Measurements from ENCODE around the gene CCDC8. TPM values are rescaled to one million over a fixed set of nuclear protein-coding genes. Genes with fewer than 3 reads are reported as not detected.

The CCDC8 gene
- total and polyA plus RNA-seq, 10 donors, result 0.46 to 4.4 (median 2.5) TPM

DNA sequence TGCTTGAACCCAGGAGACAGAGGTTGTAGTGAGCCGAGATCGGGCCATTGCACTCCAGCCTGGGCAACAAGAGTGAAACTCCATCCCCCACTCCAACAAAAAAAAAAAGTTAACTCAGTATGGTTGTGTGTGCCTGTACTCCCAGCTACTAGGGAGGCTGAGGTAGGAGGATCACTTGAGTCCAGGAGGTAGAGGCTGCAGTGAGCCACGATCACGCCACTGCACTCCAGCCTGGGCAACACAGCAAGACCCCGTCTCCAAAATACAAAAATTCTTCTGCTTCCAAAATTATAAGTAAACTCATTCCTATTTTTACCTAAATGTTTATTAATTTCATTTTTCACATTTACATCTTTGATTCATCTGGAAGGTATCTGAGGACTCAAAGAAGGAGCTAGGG lies 43.6 kb upstream of the CCDC8 start:
- Histone ChIP-seq H3K4me1 (no peaks in the 10 kb centered on the region), H3K36me3 (no peaks in the 10 kb centered on the region), H3K4me3 (no peak overlapping the region), H3K9me3 (no peaks in the 10 kb centered on the region), H3K27me3 (replicated peaks in 1 of 7) (peaks cover 0 to 50% (median 0%) of the 10 kb centered on the region in 7 donors), H3K27ac (no peak overlapping the region)
- no peak for DNase-seq
- WGBS, 5 donors, result 88 to 96% (median 95%) methylated on average over 5 of the region's 5 CpGs
- TF ChIP-seq, protein P1, sequence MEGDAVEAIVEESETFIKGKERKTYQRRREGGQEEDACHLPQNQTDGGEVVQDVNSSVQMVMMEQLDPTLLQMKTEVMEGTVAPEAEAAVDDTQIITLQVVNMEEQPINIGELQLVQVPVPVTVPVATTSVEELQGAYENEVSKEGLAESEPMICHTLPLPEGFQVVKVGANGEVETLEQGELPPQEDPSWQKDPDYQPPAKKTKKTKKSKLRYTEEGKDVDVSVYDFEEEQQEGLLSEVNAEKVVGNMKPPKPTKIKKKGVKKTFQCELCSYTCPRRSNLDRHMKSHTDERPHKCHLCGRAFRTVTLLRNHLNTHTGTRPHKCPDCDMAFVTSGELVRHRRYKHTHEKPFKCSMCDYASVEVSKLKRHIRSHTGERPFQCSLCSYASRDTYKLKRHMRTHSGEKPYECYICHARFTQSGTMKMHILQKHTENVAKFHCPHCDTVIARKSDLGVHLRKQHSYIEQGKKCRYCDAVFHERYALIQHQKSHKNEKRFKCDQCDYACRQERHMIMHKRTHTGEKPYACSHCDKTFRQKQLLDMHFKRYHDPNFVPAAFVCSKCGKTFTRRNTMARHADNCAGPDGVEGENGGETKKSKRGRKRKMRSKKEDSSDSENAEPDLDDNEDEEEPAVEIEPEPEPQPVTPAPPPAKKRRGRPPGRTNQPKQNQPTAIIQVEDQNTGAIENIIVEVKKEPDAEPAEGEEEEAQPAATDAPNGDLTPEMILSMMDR (IDR thresholded peaks at IDR 0.05 in 8 of 11, conservative IDR thresholded peaks at IDR 0.05 in 3 of 11), result no peak
- TF ChIP-seq POLR2AphosphoS5 (IDR thresholded peaks at IDR 0.05) (no peak), POLR2A (IDR thresholded peaks at IDR 0.05) (no peak)
- intact Hi-C loops (cut with DNase I; ENCODE audit: low total_unique reads), result no loop called here

DNA sequence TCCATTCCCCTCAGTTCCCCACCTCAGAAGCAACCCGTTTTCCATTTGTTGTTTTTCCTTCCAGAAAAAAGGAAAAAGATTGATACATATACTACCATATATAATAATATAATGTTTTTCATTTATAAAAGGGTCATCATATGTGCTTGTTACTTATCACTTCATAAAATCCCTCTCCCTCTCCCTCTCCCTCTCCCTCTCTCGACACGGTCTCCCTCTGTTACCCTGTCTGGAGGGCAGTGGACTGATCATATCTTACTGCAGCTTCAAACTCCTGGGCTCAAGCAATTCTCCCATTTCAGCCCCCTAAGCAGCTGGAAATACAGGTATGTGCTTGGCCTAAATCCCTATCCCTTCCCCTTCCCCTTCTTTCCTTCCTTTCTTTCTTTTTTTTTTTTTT lies 40.9 kb upstream of the CCDC8 start:
- DNase-seq, result no peak
- intact Hi-C loops (cut with DNase I; ENCODE audit: low total_unique reads), result no loop called here
- H3K36me3 ChIP-seq, result no peaks in the 10 kb centered on the region
- H3K4me3 ChIP-seq, result no peak overlapping the region
- H3K27ac ChIP-seq, result no peak overlapping the region
- WGBS, 5 donors, result 57 to 68% (median 63%) methylated on average over 3 of the region's 3 CpGs
- no peaks in the 10 kb centered on the region for H3K4me1 ChIP-seq
- H3K9me3 ChIP-seq, result peaks cover 0 to 10% (median 8%) of the 10 kb centered on the region in 8 donors
- no peak for TF ChIP-seq POLR2AphosphoS5 (IDR thresholded peaks at IDR 0.05)
- TF ChIP-seq, protein P1 (IDR thresholded peaks at IDR 0.05 in 8 of 11, conservative IDR thresholded peaks at IDR 0.05 in 3 of 11), result no peak
- TF ChIP-seq POLR2A (IDR thresholded peaks at IDR 0.05), result no peak
- H3K27me3 ChIP-seq (replicated peaks in 1 of 7), result peaks cover 0 to 27% (median 0%) of the 10 kb centered on the region in 7 donors

DNA sequence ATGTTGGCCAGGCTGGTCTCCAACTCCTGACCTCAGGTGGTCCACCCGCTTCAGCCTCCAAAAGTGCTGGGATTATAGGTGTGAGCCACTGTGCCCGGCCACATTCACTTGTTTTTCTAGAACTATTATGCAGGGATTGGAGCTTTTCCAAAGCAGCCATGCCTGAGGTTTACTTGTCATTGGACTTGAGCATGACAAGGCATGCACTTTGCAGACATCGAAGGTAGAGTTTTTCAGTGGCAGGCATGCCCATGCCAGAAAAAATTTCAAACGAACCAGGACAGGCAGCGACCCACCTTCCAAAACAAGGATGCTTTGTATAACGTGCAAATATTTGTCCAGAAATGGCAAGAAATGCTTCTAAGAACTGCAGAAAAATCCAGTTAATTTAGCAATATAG lies 40.3 kb upstream of the CCDC8 start:
- DNase-seq, result no peak

DNA sequence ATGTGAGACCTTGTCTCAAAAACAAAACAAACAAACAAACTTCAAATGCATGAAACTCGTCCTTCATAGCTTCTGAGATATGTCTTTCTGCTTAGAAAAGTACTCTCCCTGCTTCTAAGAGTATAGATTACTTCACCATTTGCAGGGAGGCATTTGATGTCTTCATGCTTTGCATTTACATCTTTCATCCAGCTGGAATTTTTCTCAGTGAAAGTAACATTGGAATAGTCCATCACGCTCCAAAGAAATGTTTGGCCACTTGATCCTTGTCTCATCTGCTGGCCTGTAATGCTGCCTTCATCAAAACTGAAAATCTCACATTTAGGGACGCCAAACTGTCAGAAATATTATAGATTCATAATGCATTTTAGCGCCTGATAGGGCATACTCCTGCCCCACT lies 38.8 kb upstream of the CCDC8 start:
- Histone ChIP-seq H3K9me3 (peaks cover 0 to 11% (median 9%) of the 10 kb centered on the region in 8 donors), H3K27ac (no peak overlapping the region), H3K27me3 (replicated peaks in 1 of 7) (peaks cover 0 to 20% (median 0%) of the 10 kb centered on the region in 7 donors), H3K4me1 (no peaks in the 10 kb centered on the region), H3K36me3 (no peaks in the 10 kb centered on the region), H3K4me3 (no peak overlapping the region)
- intact Hi-C loops (cut with DNase I; ENCODE audit: low total_unique reads), result no loop called here
- no peak for DNase-seq
- TF ChIP-seq POLR2A (IDR thresholded peaks at IDR 0.05) (no peak), POLR2AphosphoS5 (IDR thresholded peaks at IDR 0.05) (no peak)
- TF ChIP-seq, protein P1 (IDR thresholded peaks at IDR 0.05 in 8 of 11, conservative IDR thresholded peaks at IDR 0.05 in 3 of 11), result no peak
- 49 to 53% (median 52%) methylated on average over 4 of the region's 4 CpGs for WGBS, 5 donors

More for the DNA sequence above, 40.3 kb upstream of the CCDC8 start:
- TF ChIP-seq POLR2A (IDR thresholded peaks at IDR 0.05), result no peak
- TF ChIP-seq POLR2AphosphoS5 (IDR thresholded peaks at IDR 0.05), result no peak
- TF ChIP-seq, protein P1 (IDR thresholded peaks at IDR 0.05 in 8 of 11, conservative IDR thresholded peaks at IDR 0.05 in 3 of 11), result no peak
- Histone ChIP-seq H3K9me3 (peaks cover 0 to 11% (median 9%) of the 10 kb centered on the region in 8 donors), H3K27me3 (replicated peaks in 1 of 7) (peaks cover 0 to 27% (median 0%) of the 10 kb centered on the region in 7 donors), H3K27ac (no peak overlapping the region), H3K4me1 (no peaks in the 10 kb centered on the region), H3K4me3 (no peak overlapping the region), H3K36me3 (no peaks in the 10 kb centered on the region)
- WGBS, 5 donors, result 84 to 91% (median 86%) methylated on average over 6 of the region's 6 CpGs
- intact Hi-C loops (cut with DNase I; ENCODE audit: low total_unique reads), result no loop called here
